Lung microvascular endothelial cell (primary cell): ENCODE data around the gene SCAF8. TPM values are rescaled to one million over a fixed set of nuclear protein-coding genes. Genes with fewer than 3 reads are reported as not detected.

ENCODE experiments used
- total RNA-seq: library from RNA; depleted of rRNA; stranded (reverse); fragments of >200 nt; gene quantifications from 2 replicates; pipeline ENCODE4 v1.2.1, GENCODE V29; 2014

SCAF8 gene
- total RNA-seq, 1 donor from 2014 or later: 17.9 TPM

Other genes with a start within 250 kb of the SCAF8 start
- gene CNKSR3, start 222.7 kb upstream of the SCAF8 start, total RNA-seq: 3.5 and 8.1 TPM in 2 replicates